HCT116 (cell line): ENCODE results near the gene SERINC3. TPM values are rescaled to one million over a fixed set of nuclear protein-coding genes. Genes with fewer than 3 reads are reported as not detected.

Experiments
- ATAC-seq: fragments of 200-7000 bp; cut with Tn5 transposase; 2 replicates; pipeline ENCODE4 v1.9.1; 2020; ENCODE audit warnings: mild to moderate bottlenecking, moderate library complexity
- BruUV-seq: library from RNA; stranded (reverse); fragments of 400-500 nt; replicated peaks from 2 replicates; lab custom pipeline; 2021; lab: Mats Ljungman, UMichigan
- CTCF ChIA-PET: fragments of 300-600 bp; sonication (Branson Sonifier 250); formaldehyde crosslinking; loops from one replicate; lab custom pipeline; 2021; ENCODE audit warnings: antibody characterized with exemption; lab: Charles Lee
- POLR2A ChIA-PET: fragments of 300-600, 350-600 bp; sonication (Branson Sonifier 250); formaldehyde crosslinking; loops from one replicate; lab custom pipeline; 2021; ENCODE audit warnings: antibody characterized with exemption; lab: Charles Lee
- RAD21 ChIA-PET, 2 experiments: fragments of 300-600 bp; sonication (Branson Sonifier 250); formaldehyde crosslinking; loops; one replicate each; lab custom pipeline; 2023; ENCODE audit warnings: low total read pairs in 2 of 2; ENCODE audit not compliant: uncharacterized antibody in 2 of 2, unreplicated experiment in 2 of 2, low non-redundant PET in 1 of 2; lab: Charles Lee
- DNase-seq: peaks from one replicate; pipeline ENCODE4 v3.0.0-alpha.2; 2010; ENCODE audit warnings: low read depth, low spot score
- H2AFZ ChIP-seq: fragments of 200-600 bp; shearing (Covaris generic), sonication (generic); 2 replicates; pipeline ENCODE4 v1.6.1; 2017; ENCODE audit warnings: low read depth, mixed run types, mixed read lengths, antibody characterized with exemption, low read length; ENCODE audit not compliant: poor library complexity, severe bottlenecking
- H3K27ac ChIP-seq: 2 replicates; pipeline ENCODE4 v1.5.1; 2012; ENCODE audit warnings: low read depth, low read length
- H3K27me3 ChIP-seq: fragments of 200-600 bp; sonication (generic); 2 replicates; pipeline ENCODE4 v1.6.1; 2016; ENCODE audit warnings: mixed run types, low read length, mixed read lengths; ENCODE audit not compliant: insufficient read depth
- H3K36me3 ChIP-seq, 2 experiments: fragments of 200-500 bp in 1 of 2; fragments of 200-600 bp in 1 of 2; sonication (Bioruptor generic) in 1 of 2; sonication (generic) in 1 of 2; 2 replicates each; pipeline versions ENCODE4 v1.5.1 to v1.6.1; 2014 to 2016; ENCODE audit warnings: low read length in 2 of 2, inconsistent platforms in 1 of 2, mixed read lengths in 1 of 2, mixed run types in 1 of 2; ENCODE audit not compliant: insufficient read depth in 2 of 2, control insufficient read depth in 1 of 2
- H3K4me1 ChIP-seq, 2 experiments: fragments of 200-600 bp in 1 of 2; sonication (generic) in 1 of 2; 2 replicates each; pipeline versions ENCODE4 v1.5.1 to v1.6.1; 2012 to 2017; ENCODE audit warnings: low read length in 2 of 2, inconsistent platforms in 1 of 2, mild to moderate bottlenecking in 1 of 2, mixed read lengths in 1 of 2, mixed run types in 1 of 2, moderate library complexity in 1 of 2; ENCODE audit not compliant: insufficient read depth in 2 of 2, control insufficient read depth in 1 of 2
- H3K4me2 ChIP-seq: fragments of 200-600 bp; sonication (generic); 2 replicates; pipeline ENCODE4 v1.6.1; 2017; ENCODE audit warnings: mixed run types, low read length, mixed read lengths
- H3K4me3 ChIP-seq, 2 experiments: fragments of 200-600 bp in 1 of 2; sonication (generic) in 1 of 2; replicated peaks in 1 of 2; 2 replicates each; pipeline ENCODE4 v1.5.1; 2011 to 2016; ENCODE audit warnings: low read length in 2 of 2, control low read depth in 1 of 2, low read depth in 1 of 2, mild to moderate bottlenecking in 1 of 2, mixed read lengths in 1 of 2, mixed run types in 1 of 2
- H3K79me2 ChIP-seq: fragments of 200-600 bp; sonication (generic); 2 replicates; pipeline ENCODE4 v1.6.1; 2017; ENCODE audit warnings: mild to moderate bottlenecking, mixed run types, low read length, moderate library complexity, mixed read lengths; ENCODE audit not compliant: insufficient read depth
- H3K9ac ChIP-seq: fragments of 200-600 bp; sonication (generic); 2 replicates; pipeline ENCODE4 v1.6.1; 2016; ENCODE audit warnings: low read length, mixed read lengths
- H3K9me2 ChIP-seq: fragments of 200-600 bp; sonication (generic), shearing (Covaris generic); 2 replicates; pipeline ENCODE4 v1.6.1; 2017; ENCODE audit warnings: mixed run types, mild to moderate bottlenecking, moderate library complexity; ENCODE audit not compliant: insufficient read depth
- H3K9me3 ChIP-seq, 2 experiments: fragments of 200-500 bp in 1 of 2; fragments of 200-600 bp in 1 of 2; sonication (Bioruptor generic) in 1 of 2; sonication (generic) in 1 of 2; 2 replicates each; pipeline ENCODE4 v1.6.1; 2014 to 2017; ENCODE audit warnings: low read length in 2 of 2, mixed read lengths in 2 of 2, inconsistent platforms in 1 of 2, low read depth in 1 of 2, mild to moderate bottlenecking in 1 of 2, mixed run types in 1 of 2, moderate library complexity in 1 of 2; ENCODE audit not compliant: control insufficient read depth in 1 of 2, insufficient read depth in 1 of 2
- H4K20me1 ChIP-seq: fragments of 200-600 bp; sonication (generic), shearing (Covaris generic); 2 replicates; pipeline ENCODE4 v1.6.1; 2017; ENCODE audit warnings: mixed run types, mild to moderate bottlenecking, moderate library complexity; ENCODE audit not compliant: insufficient read depth
- CBX3 ChIP-seq: IDR thresholded peaks from 2 replicates; pipeline ENCODE4 v1.6.1; 2012; ENCODE audit warnings: low read depth
- CEBPB ChIP-seq: IDR thresholded peaks from 2 replicates; pipeline ENCODE4 v1.6.1; 2012; ENCODE audit warnings: low read depth
- CTCF ChIP-seq, 3 experiments: fragments of 200-600 bp in 1 of 3; sonication (generic) in 1 of 3; IDR thresholded peaks in 2 of 3; conservative IDR thresholded peaks in 1 of 3; 2 replicates each; pipeline ENCODE4 v1.5.1; 2012 to 2017; ENCODE audit warnings: low read depth in 2 of 3, low read length in 2 of 3, antibody characterized with exemption in 1 of 3, borderline replicate concordance in 1 of 3, control low read depth in 1 of 3, mild to moderate bottlenecking in 1 of 3, mixed read lengths in 1 of 3, mixed run types in 1 of 3, moderate library complexity in 1 of 3; ENCODE audit not compliant: insufficient read depth in 1 of 3
- EZH2 ChIP-seq: fragments of 200-600 bp; sonication (generic); IDR thresholded peaks from 2 replicates; pipeline ENCODE4 v1.6.1; 2017; ENCODE audit warnings: antibody characterized with exemption, mixed run types
- FOSL1 ChIP-seq: IDR thresholded peaks from 2 replicates; pipeline ENCODE4 v1.6.1; 2012; ENCODE audit warnings: low read depth
- JUND ChIP-seq: IDR thresholded peaks from 2 replicates; pipeline ENCODE4 v1.6.1; 2012
- SIN3A ChIP-seq: IDR thresholded peaks from 2 replicates; pipeline ENCODE4 v1.6.1; 2012; ENCODE audit warnings: low read depth
- ZBTB33 ChIP-seq: IDR thresholded peaks from 2 replicates; pipeline ENCODE4 v1.6.1; 2011; ENCODE audit warnings: mild to moderate bottlenecking, low read length, moderate library complexity; ENCODE audit not compliant: insufficient replicate concordance; ENCODE audit errors: extremely low read depth
- ZFX ChIP-seq: fragments of 450-650 bp; IDR thresholded peaks from 2 replicates; pipeline ENCODE4 v1.6.1; 2017
- ZNF274 ChIP-seq: fragments of 200-500 bp; sonication (Bioruptor generic); IDR thresholded peaks from 2 replicates; pipeline ENCODE4 v1.6.1; 2014; ENCODE audit warnings: mild to moderate bottlenecking, low read depth, low read length, inconsistent platforms
- intact Hi-C: fragments of 100-400 bp; cut with micrococcal nuclease; formaldehyde crosslinking; loops from 2 replicates; pipeline ENCODE4 v1.10.0; 2022
- total RNA-seq: library from RNA; stranded (reverse); gene quantifications from one replicate; pipeline ENCODE4 v1.2.1, GENCODE V29; 2021; ENCODE audit not compliant: unreplicated experiment

The SERINC3 gene
- total RNA-seq, 1 experiment from 2014 or later = 56.8 TPM

- ChIA-PET RAD21 (no interaction called here), CTCF (interaction anchor here (1.2 kb wide), 1 partner anchor 29 kb away, joined by 3 read pairs; no protein-coding TSS in a partner anchor), POLR2A (no interaction called here)
- no peak overlapping the region for H3K4me3 ChIP-seq
- no peaks in the 10 kb centered on the region for H3K9me3 ChIP-seq
- no TSS peak for BruUV-seq
- no peaks in the 10 kb centered on the region for H4K20me1 ChIP-seq
- H3K79me2 ChIP-seq = no peaks in the 10 kb centered on the region
- no peak overlapping the region for H3K9ac ChIP-seq
- no peaks in the 10 kb centered on the region for H3K36me3 ChIP-seq
- no peak overlapping the region for H3K27ac ChIP-seq
- intact Hi-C loops = no loop called here
- no peaks in the 10 kb centered on the region; a peak in 1 of 4 replicates for H3K4me1 ChIP-seq
- DNase-seq = no peak
- no peaks in the 10 kb centered on the region for H3K27me3 ChIP-seq
- no peak for TF ChIP-seq EZH2
- no peak for TF ChIP-seq ZBTB33
- TF ChIP-seq FOSL1 = no peak
- TF ChIP-seq CTCF (IDR thresholded peaks at IDR 0.05 in 2 of 3, conservative IDR thresholded peaks at IDR 0.05 in 1 of 3; ENCODE audit: borderline replicate concordance in 1 of 3, insufficient read depth in 1 of 3, low read depth in 2 of 3, low read length in 2 of 3) = no peak
- TF ChIP-seq CEBPB = no peak
- no peak for TF ChIP-seq JUND
- no peak for TF ChIP-seq ZNF274
- no peak for TF ChIP-seq SIN3A
- no peak for TF ChIP-seq ZFX
- TF ChIP-seq CBX3 = no peak
- no peaks in the 10 kb centered on the region for H3K9me2 ChIP-seq
- no peak for ATAC-seq
- H2AFZ ChIP-seq = no peak overlapping the region
- no peak overlapping the region for H3K4me2 ChIP-seq
Observed at GRCh38 chr20:44566811-44567210, 44.9 kb upstream of the SERINC3 start.
